ENCODE measurements around the gene PDGFRB.
"Not testable (repeated sequence)": the region's sequence is repeated elsewhere in the genome, so short reads cannot be mapped to it uniquely, and the experiment has no call there.

Gene PDGFRB

DNA sequence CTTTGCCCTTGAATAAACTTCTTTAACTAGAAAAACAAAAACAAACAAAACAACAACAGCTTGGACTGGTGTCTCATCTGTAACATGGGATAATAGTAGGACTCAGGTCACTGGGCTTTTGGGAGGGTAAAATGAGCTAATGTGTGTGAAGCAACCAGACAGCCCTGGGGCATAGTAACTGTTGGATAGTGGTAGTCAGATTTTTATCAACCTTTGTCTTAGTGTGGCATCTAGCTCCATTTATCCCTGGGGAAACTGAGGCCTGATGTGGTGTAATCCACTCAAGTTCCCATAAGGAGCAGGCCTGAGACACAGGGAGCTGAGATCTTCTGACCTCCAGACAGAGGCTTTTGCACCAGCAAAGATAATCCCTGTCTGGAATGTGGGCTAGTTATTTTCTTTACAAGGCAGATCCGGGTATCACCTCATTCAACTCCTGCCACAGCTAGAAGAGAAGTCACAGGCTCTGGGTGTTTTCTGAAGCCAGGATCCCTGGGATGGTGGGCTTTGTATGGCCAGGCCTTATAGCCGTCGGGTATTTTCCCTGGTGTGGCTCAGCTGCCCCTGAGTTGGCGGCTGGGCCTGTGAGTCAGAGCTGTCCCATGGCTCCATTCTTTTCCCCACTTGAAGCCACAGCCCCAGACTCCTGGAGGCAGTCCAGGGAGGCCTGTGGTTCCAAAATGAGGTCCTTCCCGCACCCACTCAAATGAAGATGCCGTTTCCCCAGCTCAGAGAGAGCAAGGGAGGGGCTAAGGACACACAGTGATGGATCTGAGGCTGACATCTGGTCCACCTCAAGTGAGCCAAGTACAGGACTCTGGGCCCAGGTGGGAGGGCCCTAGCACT is 43.2 kb downstream of the PDGFRB start:
- DNase-seq, result no peak

DNA sequence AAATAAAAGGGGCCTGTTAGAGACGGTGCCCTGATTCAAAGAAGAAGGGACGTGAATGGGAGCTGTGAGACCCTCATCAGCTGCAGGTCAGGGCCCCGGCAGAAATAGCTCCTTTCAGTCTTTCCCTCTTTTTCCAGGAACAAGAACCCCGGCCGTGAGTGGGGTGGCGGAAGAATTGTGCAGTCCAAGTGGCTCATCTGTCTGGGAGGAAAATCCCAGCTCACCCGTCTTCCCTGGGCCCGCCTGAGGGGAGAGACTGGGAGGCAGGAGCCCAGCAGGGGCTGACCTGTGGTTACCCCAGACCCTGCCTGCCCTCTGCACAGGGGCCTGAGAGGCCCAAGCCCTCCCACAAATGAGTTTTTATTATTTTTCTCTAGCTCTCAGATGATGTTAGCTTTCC is 44.5 kb downstream of the PDGFRB start:
- no peak for DNase-seq

DNA sequence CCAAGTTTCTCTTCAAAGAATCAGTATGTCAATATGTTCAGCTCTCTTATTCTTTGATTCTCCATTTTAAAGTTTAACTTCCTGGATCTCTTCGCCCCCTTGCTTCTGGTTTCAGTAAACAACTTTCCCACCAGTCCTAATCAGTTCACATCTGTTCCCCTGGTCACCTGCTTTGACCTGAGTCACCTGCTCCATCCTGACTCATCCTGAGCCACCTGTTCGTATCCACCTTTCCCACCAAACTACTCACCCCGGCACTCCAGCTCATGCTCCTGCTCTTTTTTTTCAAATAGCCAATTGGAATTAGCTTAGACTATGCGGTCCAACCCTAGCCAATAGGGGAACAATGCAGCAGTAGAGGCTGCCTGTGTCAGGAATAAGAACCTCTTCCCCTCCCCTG is 45.7 kb downstream of the PDGFRB start:
- no peak for DNase-seq

DNA sequence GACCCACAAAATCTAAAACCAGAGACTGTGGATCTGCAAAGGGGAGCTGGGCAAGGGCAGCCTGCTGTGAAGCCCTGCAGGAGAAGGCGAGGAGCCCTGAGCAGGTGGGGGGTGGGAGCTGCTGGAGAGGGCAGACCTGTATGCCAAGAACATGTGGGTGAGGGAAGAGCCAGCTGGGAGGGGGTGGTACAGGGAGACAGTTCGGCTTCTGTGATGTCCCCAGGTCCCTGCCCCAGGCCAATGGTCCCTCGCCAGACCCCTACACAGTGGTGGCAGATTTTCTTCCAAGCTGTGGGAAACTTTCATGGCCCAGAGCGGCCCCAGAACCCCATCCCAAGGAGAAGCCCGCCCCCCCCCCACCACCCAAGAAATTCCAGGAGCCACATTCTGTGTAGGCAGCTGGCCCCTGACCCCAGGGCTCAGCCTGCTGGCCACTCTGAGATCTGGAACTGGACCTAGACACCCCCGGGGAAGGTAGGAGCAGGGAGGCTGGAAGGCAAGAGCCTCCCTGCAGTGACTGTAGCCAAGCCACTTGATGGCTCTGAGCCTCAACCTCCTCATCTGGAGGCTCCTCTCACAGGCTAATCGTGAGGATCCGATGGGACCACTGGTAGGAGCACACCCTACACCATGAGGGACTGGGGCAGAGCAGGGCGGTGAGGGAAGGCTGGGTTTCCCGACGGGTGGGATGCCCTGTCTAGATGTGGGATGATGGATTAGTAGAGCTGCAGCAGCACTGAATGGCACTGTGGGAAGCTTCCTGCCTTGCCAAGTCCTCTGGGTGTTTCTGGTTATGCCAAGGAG is 46.7 kb downstream of the PDGFRB start:
- no peak for DNase-seq

DNA sequence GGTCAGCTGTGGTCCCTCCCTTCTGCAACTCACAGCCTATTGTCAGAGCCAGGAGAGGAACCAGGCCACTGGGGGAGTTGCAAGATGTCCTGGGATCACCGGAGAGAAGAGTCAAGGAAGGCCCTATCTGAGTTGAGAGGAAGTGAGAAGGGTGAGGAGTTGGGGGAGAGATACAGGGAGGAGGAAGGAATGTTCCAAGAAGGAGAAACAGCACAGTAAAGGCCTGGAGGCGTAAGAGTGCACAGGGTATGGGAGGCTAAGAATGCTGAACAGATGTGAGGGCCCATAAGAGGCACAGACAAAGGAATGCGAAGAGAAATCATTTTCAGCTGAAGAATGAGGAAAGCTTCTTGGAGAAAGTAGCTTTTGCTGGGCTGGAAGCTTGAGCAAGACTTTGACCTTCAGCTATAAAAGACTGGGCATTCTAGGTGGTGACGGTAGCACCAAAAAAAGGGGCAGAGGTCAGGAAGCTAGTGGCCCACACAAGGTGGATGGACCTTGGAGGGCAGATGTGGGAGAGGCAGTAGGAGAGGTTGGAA is 47.7 kb downstream of the PDGFRB start:
- no peak for DNase-seq

DNA sequence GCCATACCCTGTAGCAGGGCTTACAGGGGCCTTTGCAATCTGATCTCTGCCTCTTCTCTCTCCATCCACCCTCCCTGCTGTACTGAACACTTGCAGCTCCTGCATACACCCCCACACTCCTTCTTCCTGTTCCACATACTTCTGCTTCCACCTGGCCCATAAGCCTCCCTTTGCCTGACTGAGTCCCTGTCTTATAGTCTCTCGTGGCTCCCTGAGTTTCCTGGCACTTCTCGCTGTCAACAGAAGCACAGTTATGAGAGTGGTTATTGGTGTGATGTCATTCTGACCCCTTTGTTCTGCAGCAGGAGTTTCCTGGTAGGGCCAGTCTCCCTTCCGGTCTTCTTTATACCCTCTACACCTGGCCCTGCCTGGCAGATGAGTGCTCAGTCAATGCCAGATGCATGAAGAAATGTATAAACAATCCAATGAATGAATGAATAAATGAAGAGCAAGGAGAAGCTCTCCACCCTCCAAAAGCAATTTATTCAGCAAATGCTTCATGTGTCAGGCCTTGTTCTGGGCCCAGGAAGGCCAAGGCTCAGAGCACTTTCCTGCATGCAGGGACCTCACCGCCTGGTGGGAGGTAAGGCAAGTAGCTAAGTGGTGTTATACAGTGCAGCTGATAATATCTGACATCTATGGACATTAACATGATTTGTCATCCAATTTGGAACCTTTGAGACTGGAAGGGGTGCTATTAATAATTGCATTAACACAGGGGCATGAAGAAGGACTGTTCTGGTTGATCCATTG is 48.8 kb downstream of the PDGFRB start:
- peak; percentile 96 for DNase-seq

DNA sequence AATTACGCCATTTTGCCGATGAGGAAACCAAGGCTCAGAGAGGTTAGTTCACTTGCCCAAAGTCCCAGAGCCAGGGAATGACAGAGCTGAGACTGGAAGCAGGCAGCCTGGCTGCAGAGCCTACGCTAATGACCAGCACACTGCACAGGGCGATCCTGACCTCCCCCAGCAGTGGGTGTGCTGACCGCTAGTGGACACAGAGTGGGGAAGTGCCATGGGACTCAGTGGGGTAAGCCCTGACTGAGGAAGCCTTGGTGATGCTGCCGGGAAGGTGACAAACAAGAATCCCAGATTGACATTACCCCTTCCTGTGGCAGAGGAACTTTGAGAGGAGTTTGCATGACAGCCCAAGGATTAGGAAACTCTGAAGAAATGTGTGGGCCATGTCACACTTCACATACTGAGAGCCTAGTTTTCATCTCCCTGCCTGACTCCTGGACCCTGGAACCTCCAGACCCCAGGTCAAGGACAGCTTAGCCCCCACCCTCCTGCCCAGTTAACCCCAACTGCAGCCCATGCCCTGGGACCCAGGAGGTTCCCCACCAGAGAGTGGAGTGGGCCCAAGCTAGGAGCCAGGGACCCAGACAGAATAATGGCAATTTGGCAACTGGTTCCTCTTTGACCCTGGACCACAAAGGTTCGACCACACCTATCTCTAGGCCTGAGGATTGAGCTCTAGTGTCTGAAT is 49.6 kb downstream of the PDGFRB start:
- DNase-seq, result no peak

DNA sequence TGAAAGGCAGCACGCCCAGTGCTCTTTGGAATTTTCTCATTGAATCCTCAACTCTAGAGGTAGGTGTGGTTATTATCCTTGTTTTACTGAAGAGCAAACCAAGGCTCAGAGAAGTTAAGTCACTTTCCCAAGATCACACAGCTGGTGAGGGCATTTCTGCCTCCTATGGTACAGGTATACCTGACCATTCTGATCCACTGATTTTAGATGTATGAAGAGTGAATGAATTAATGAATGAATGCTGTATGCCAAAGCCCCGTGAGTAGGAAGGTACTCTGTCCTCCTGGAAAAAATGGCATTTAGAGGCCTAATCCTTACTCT is 51.1 kb downstream of the PDGFRB start:
- no peak for DNase-seq

DNA sequence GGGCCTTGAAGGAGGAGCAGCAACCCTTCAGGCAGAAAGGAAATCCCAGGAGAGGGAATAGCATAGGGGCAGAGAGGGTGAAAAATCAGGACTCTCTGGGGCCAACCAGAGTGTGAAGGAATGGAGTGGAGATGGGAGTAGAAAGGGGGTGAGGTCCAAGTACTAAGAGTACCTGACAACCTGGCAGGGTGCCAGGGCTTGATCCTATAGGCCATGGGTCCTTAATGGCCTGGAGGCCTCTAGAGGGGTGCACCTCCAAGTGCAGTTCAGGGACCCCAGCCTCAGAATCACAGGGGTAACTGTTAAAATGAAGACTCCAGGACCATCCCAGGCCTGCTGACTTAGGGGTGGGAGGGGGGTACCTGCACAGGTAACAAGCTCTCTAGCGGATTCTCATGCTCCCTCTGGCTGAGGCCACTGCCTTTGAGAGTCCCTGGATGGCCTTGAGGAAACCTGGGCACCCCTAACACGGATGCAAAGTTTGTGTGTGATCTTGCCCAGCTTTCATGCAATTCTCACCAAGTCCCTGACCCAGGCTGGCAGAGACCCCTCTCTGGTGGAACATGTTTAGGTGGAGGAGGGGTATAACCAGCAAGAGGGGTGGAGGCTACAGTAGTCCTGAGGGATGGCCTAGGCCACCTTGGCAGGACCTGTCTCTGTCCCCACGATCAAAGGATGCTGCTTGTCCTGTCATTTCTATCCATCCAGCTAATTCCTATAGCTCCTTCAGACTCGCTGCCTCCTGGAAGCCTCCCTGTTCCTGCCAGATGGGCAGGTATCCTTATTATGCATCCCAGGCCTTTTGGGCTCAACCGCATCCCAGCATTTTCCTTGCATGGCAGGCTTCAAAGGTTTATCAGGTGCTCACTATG is 51.7 kb downstream of the PDGFRB start:
- no peak for DNase-seq

DNA sequence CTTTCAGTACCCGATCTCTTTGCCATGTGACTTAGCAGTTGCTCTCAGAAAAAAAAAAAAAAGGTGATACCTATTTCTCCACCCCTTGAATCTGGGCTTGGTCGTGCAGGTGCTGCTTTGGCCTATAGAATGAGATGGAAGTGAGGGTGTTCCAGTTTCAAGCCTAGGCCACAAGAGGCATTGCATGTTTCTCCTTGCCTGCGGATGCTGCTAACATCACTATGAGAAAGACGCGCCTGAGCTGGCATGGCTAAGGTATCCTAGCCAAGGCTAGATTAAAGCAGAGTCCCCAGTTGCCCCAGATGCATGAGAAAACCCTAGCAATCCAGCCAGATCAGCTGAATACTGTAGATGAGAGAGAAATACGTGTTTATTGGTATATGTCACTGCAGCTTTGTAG is 54.6 kb downstream of the PDGFRB start:
- no peak for DNase-seq

DNA sequence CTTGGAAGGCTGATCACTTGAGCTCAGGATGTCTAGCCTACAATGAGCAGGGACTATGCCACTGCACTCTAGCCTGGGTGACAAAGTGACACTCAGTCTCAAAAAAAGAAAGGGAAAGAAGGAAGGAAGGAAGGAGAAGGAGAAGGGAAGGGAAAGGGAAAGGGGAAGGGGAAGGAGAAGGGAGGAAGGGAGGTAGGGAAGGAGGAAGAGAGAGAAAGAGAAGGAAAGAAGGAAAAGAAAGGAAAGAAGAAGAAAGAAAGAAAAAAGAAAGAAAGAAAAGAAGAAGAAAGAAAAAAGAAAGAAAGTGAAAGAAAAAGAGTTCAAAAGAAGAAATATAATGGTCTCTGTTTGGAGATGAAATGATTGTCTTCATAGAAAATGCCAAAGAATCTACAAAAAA is 58.5 kb downstream of the PDGFRB start:
- DNase-seq, result no peak

DNA sequence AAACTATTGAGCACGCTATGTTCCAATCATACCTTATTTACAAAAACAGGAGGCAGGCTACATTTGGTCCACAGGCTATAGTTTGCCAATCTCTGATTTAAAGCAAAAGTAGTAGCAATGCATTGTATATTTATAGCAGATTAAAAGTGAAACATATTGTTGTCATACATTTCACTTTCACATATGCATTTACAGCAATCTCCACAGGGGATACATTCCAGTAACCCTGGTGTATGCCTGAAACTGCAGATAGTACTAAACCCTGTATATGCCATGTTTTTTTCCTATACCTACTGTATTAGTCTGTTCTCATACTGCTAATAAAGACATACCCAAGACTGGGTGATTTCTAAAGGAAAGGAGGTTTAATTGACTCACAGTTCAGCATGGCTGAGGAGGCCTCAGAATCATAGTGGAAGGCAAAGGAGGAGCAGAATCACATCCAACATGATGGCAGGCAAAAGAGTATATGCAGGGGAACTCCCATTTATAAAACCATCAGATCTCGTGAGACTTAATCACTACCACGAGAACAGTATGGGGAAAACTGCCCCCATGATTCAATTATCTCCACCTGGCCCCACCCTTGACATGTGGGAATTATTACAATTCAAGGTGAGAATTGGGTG is 63.4 kb downstream of the PDGFRB start:
- no peak for DNase-seq

DNA sequence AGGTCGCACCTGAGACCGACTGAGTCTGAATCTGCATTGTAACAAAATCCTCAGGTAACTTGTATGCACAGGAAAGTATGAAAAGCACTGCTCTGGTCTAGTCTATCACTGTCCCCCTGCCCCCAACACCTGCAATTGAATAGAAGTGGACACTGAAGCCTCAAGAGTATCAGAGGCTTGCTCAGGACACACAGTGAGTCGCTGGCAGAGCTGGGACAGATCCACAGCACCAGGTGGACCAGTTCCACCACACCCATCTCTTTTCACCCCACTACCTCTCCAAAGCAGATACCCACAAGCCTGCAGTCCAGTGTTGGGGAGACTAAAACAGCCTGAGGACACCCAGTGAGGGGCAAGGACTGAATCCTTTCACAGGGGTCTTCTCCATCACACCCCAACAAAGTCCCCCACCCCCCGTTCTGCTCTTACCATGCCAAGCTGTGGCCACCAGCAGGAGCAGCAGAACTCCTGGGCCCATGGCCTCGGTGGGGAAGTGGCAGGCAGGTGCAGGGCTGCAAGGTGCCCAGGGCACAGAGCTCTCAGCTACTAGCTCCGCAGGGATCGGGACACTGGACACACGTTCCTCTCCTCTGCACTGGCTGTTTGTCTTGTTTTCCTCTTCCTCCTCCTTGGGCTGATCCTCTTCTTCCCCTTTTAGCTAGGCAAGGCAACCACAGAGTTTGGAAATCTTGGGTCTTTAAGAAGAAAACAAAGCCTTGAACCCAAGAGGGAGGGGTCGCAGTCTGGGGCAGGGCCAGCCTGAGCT is 69.5 kb downstream of the PDGFRB start, which contains the start of gene CSF1R:
TSS of gene CSF1R (minus strand) at position 605 of the 766 bp plus-strand sequence. CDS start at position 478, 127 bp downstream.
- DNase-seq, result no peak

DNA sequence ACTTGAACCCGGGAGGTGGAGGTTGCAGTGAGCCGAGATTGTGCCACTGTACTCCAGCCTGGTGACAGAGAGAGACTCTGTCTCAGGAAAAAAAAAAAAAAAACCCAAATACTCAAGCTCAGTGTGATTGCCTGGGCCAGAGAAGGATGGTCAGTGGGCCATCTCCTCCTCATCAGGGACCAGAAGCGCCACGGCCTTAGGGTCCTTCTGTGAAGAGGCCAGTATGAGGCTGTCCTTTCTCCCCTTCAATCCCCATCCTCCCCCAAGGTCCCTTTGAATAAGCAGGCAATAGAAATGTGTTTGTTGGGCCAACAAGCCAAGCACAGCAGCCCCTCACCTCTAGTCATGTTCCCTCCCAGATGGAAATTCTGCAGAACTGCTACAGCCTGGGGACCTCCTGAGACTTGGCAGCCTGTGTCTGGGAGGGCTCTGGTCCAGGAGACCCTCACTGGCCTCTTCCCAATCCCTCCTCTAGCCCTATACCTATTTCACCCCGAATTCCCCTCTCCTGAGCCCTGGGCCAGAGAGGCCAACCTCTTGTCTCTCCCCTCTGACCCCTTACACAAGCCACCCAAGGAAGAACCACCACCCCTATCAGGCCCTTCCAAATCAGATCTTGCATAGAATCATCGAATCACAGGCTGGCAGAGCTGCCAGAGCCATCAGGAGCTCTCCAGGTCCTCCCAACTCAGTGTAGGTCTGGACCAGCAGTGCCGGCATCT is 70.3 kb downstream of the PDGFRB start:
- DNase-seq, result no peak

DNA sequence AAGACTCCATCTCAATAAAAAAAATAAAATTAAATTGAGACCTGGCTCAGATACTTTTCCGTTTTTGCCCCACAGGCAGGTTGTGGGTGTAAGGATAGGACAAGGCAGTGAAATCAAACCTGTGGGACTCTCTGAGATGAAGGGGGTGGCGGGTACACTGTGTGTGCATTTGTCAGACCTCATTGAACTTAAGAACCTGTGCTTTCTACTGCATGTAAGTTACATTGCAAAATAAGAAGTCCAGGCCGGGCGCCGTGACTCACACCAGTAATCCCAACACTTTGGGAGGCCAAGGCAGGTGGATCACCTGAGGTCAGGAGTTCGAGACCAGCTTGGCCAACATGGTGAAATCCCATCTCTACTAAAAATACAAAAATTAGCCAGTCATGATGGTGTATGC is 70.9 kb downstream of the PDGFRB start:
- not testable (repeated sequence) for DNase-seq

DNA sequence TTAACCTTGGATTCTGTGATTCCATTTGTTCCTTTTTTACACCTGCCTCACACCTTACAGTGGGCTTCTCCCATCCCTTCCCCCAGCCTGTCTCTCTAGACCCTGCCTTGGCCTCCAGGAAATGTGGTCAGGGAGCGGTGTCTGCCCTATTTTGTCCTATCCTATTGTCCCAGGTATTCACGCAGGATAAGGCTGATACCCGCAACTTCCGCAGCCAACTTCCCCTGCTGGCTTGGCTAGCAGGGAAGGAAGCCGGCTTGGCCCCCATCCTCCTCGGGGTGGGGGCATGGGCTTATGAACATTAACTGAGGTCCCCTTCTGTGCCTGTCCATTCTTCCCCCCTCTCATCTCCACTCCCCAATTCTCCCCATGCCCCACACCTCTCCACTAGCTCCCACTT is 72.8 kb downstream of the PDGFRB start:
- no peak for DNase-seq

DNA sequence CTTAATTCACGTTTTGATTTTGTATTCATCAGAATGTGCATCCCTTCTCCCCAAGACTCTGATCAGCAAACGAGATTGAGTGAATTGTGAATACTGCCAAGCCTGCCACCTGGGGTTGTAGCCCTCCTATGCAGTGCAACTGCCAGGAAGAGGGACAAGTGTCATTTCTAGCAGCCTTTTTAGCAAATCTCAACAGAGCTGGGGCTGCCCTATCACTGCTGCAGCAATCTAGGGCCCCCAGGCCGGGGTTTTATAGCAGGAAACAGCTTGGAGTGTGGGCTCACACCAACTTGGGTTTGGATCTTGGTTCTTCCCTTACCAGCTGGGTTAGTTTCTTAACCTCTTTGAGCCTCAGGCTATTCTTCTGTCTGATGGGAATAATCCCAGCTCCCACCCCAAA is 73.3 kb downstream of the PDGFRB start:
- DNase-seq, result no peak

DNA sequence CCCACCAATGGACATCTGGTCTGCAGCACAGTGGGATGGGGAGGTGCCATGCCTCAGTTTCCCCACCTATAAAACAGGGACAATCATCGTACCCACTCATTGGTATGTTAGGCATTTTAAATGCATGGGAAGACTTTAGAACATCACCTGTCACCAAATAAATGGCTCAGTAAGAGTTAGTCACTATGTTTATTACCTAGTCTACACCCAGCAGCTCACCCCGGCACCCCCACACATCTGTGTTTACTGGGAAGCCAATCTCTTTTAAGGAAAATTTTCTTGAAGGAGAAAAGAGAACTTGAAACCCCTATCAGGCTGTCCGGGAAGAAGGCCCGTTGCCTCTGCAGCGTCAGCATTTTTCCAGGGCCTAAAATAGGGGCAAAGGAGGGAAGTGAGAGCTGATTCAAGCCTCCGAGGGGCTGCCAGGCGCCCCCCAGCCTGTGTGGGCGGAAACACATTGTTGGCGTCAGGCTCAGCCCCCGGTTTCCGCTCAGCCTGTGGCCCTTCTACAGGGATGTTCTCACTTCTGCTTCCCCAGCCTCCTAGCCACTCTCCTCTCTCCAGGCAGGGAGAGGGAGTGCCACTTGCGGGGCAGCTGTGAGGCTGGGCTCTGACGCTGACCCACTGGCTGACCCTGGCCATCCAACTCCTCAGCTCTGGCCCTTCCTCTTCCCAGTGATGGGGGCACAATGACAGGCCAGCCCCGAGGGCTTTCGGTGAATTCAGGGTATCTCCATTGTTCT is 73.9 kb downstream of the PDGFRB start:
- no peak for DNase-seq
